Ishikawa (cell line): Measurements from ENCODE around the gene NEUROD2.

Source experiments
- CEBPB ChIP-seq: IDR thresholded peaks from 2 replicates; pipeline ENCODE4 v1.6.1; 2012
- CREB1 ChIP-seq: IDR thresholded peaks from 2 replicates; pipeline ENCODE4 v1.6.1; 2012; ENCODE audit warnings: low read depth
- EGR1 ChIP-seq: IDR thresholded peaks from 2 replicates; pipeline ENCODE4 v1.6.1; 2012
- EP300 ChIP-seq: IDR thresholded peaks from 2 replicates; pipeline ENCODE4 v1.6.1; 2012; ENCODE audit warnings: borderline replicate concordance
- FOXM1 ChIP-seq: IDR thresholded peaks from 2 replicates; pipeline ENCODE4 v1.6.1; 2012; ENCODE audit warnings: low read depth, borderline replicate concordance
- NFIC ChIP-seq: IDR thresholded peaks from 2 replicates; pipeline ENCODE4 v1.6.1; 2012
- RAD21 ChIP-seq: IDR thresholded peaks from 2 replicates; pipeline ENCODE4 v1.6.1; 2012; ENCODE audit warnings: low read depth
- TAF1 ChIP-seq: IDR thresholded peaks from 2 replicates; pipeline ENCODE4 v1.6.1; 2012; ENCODE audit warnings: low read depth, mild to moderate bottlenecking
- TCF12 ChIP-seq: IDR thresholded peaks from 2 replicates; pipeline ENCODE4 v1.6.1; 2012; ENCODE audit warnings: low read depth
- TEAD4 ChIP-seq: IDR thresholded peaks from 2 replicates; pipeline ENCODE4 v1.6.1; 2012
- USF1 ChIP-seq: IDR thresholded peaks from 2 replicates; pipeline ENCODE4 v1.6.1; 2012
- YY1 ChIP-seq: IDR thresholded peaks from 2 replicates; pipeline ENCODE4 v1.6.1; 2012; ENCODE audit warnings: low read depth
- ZBTB7A ChIP-seq: IDR thresholded peaks from 2 replicates; pipeline ENCODE4 v1.6.1; 2012; ENCODE audit warnings: low read depth
- TF ChIP-seq, protein P1 (sequence below): IDR thresholded peaks from 2 replicates; pipeline ENCODE4 v1.6.1; 2012; ENCODE audit warnings: low read depth, mild to moderate bottlenecking
- TF ChIP-seq, protein P2 (sequence below): IDR thresholded peaks from 2 replicates; pipeline ENCODE4 v1.6.1; 2012

The NEUROD2 gene

DNA sequence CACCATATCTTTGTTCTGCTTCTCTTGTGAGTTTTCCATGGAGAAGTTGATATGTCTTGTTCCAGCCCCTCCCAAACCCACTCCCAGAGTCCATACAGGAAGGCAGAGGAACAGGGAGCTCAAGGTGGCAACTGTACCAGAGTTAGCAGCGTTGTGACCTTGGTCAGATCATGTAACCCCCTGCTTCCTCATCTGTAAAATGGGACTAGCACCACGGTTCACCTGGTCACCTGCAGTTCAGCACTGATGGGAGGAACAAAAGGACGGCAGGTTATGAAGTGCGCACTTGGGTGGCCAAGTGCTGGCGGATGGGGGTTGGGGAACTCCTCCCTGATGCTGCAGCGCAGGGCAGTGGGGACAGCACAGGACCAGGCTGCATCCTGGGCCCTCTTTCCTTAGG is 7.7 kb upstream of the NEUROD2 start:
- TF ChIP-seq EP300 (no peak), TCF12 (no peak), FOXM1 (no peak), NFIC (no peak), ZBTB7A (no peak), TAF1 (no peak), CEBPB (no peak), YY1 (no peak), CREB1 (no peak)
- TF ChIP-seq, protein P1, sequence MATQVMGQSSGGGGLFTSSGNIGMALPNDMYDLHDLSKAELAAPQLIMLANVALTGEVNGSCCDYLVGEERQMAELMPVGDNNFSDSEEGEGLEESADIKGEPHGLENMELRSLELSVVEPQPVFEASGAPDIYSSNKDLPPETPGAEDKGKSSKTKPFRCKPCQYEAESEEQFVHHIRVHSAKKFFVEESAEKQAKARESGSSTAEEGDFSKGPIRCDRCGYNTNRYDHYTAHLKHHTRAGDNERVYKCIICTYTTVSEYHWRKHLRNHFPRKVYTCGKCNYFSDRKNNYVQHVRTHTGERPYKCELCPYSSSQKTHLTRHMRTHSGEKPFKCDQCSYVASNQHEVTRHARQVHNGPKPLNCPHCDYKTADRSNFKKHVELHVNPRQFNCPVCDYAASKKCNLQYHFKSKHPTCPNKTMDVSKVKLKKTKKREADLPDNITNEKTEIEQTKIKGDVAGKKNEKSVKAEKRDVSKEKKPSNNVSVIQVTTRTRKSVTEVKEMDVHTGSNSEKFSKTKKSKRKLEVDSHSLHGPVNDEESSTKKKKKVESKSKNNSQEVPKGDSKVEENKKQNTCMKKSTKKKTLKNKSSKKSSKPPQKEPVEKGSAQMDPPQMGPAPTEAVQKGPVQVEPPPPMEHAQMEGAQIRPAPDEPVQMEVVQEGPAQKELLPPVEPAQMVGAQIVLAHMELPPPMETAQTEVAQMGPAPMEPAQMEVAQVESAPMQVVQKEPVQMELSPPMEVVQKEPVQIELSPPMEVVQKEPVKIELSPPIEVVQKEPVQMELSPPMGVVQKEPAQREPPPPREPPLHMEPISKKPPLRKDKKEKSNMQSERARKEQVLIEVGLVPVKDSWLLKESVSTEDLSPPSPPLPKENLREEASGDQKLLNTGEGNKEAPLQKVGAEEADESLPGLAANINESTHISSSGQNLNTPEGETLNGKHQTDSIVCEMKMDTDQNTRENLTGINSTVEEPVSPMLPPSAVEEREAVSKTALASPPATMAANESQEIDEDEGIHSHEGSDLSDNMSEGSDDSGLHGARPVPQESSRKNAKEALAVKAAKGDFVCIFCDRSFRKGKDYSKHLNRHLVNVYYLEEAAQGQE = no peak

DNA sequence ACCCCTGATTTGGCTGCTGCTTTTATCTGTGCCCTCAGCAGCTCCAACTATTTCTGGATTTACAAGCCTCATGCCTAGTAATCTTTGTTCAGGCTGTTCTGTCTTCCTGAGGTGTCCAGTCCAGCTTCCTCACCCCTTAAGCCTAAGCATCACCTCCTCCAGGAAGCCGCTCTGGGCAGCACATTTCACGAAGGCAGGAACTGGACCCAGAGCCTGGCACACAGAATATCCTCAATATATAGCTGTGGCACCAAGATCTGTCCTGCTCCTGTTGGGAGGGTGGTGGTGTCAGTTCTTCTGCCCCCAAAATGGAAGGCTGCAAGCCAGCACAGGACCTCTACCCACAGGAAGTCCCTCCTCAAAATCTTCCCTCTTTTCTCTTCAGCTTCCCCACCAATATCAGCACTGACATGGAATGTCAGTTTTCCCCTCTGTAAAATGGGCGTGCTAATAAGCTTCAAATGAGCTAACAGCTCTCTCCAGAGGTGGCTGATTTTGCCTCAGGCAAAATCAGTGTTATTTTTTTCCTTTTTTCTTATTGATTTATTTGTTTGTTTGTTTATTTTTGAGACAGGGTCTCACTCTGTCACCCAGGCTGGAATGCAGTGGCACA is 6.9 kb upstream of the NEUROD2 start:
- TF ChIP-seq RAD21 (no peak), TAF1 (no peak), FOXM1 (no peak), EGR1 (no peak), NFIC (no peak), CREB1 (no peak), EP300 (no peak), USF1 (no peak)
- TF ChIP-seq, protein P1 = no peak

GRCh38 chr17:39612935-39613464 is 5.3 kb upstream of the NEUROD2 start:
- TF ChIP-seq RAD21 (no peak), CEBPB (no peak), EGR1 (no peak), CREB1 (no peak), TEAD4 (no peak), EP300 (no peak), FOXM1 (no peak), YY1 (no peak), TAF1 (no peak), ZBTB7A (no peak), USF1 (no peak), NFIC (no peak)
- TF ChIP-seq, protein P2, sequence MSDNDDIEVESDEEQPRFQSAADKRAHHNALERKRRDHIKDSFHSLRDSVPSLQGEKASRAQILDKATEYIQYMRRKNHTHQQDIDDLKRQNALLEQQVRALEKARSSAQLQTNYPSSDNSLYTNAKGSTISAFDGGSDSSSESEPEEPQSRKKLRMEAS = no peak
- TF ChIP-seq, protein P1 = no peak

DNA sequence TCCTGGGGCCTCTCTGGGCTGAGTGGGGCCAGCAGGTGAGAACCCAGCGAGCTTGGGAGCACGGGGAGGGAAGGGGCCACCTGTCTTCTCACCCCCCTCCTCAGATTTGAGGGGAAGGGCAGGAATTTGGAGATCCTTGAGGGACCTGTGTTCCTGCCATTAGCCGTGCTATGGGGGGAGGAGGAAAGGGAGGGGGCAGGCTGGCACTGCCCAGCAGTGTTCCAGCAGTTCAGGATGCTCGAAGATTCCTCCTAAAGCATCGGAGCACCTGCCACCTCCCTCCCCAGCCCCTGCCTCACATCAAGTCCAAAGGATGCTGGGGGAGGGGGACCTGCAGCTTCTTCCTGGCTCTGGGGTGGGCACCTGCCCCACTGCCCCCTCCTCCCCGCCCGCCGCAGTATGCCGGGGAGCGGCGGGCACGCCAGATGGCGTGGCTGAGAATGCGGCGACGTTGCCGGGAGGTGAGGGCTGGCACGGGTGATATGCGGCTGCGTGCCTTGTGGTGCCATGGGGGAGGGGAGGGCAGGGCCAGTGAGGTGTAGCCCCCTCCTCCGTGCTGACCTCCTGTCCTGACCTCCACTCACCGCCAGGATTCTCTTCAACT is 4.7 kb upstream of the NEUROD2 start:
- TF ChIP-seq EP300 = no peak
